HepG2 (cell line): Measurements from ENCODE around the gene BCL2A1. TPM values are rescaled to one million over a fixed set of nuclear protein-coding genes. Genes with fewer than 3 reads are reported as not detected.

Source experiments
- ADNP ChIP-seq: sonication (generic); formaldehyde crosslinking; IDR thresholded peaks from 2 replicates; pipeline ENCODE4 v1.4.0; 2020; ENCODE audit warnings: missing genetic modification reagents
- CBX2 ChIP-seq, 2 experiments: fragments of 200-600 bp in 1 of 2; sonication (generic); formaldehyde crosslinking in 1 of 2; IDR thresholded peaks; 2 replicates each; pipeline versions ENCODE4 v1.7.0 to v1.8.1; 2018 to 2022; ENCODE audit warnings: low read depth in 2 of 2, low read length in 1 of 2, mild to moderate bottlenecking in 1 of 2, missing genetic modification reagents in 1 of 2
- CCDC6 ChIP-seq: sonication (generic); formaldehyde crosslinking; IDR thresholded peaks from 2 replicates; pipeline ENCODE4 v1.8.1; 2022; ENCODE audit warnings: mild to moderate bottlenecking, missing genetic modification reagents, moderate library complexity
- DNMT1 ChIP-seq: sonication (generic); formaldehyde crosslinking; IDR thresholded peaks from 2 replicates; pipeline ENCODE4 v1.5.1; 2020; ENCODE audit warnings: mild to moderate bottlenecking, missing genetic modification reagents
- EP300 ChIP-seq, 3 experiments: sonication (generic) in 1 of 3; formaldehyde crosslinking in 1 of 3; IDR thresholded peaks; 2 replicates each; pipeline versions ENCODE4 v1.5.1 to v1.6.1; 2011 to 2020; ENCODE audit warnings: low read depth in 2 of 3, low read length in 2 of 3, borderline replicate concordance in 1 of 3, improper control_type of control experiment in 1 of 3, mild to moderate bottlenecking in 1 of 3, missing genetic modification reagents in 1 of 3, moderate library complexity in 1 of 3
- FOXK2 ChIP-seq: fragments of 450-650 bp; IDR thresholded peaks from 2 replicates; pipeline ENCODE4 v1.6.1; 2016
- FOXO1 ChIP-seq: sonication (generic); formaldehyde crosslinking; IDR thresholded peaks from 2 replicates; pipeline ENCODE4 v1.4.0; 2020; ENCODE audit warnings: missing genetic modification reagents
- FOXP4 ChIP-seq: sonication (generic); formaldehyde crosslinking; IDR thresholded peaks from 2 replicates; pipeline ENCODE4 v1.4.0; 2020; ENCODE audit warnings: missing genetic modification reagents
- GATA4 ChIP-seq: sonication (generic); IDR thresholded peaks from 2 replicates; pipeline ENCODE4 v1.6.1; 2016; ENCODE audit warnings: antibody characterized with exemption, low read depth, borderline replicate concordance
- HNRNPLL ChIP-seq: fragments of 200-400 bp; formaldehyde crosslinking; IDR thresholded peaks from 2 replicates; pipeline ENCODE4 v1.6.1; 2017; ENCODE audit warnings: mild to moderate bottlenecking, low read depth, low read length; ENCODE audit not compliant: poor library complexity, severe bottlenecking
- IKZF5 ChIP-seq: IDR thresholded peaks from 2 replicates; pipeline ENCODE4 v1.6.1; 2018; ENCODE audit warnings: missing genetic modification reagents, mild to moderate bottlenecking, missing compliant biosample characterization
- MED8 ChIP-seq: sonication (generic); formaldehyde crosslinking; IDR thresholded peaks from 2 replicates; pipeline ENCODE4 v1.8.1; 2023; ENCODE audit warnings: mild to moderate bottlenecking, missing genetic modification reagents; ENCODE audit not compliant: insufficient replicate concordance
- NCOR1 ChIP-seq: fragments of 200-600 bp; sonication (generic); IDR thresholded peaks from 2 replicates; pipeline ENCODE4 v1.7.0; 2017; ENCODE audit warnings: antibody characterized with exemption, low read length, borderline replicate concordance
- PAXIP1 ChIP-seq: sonication (generic); formaldehyde crosslinking; conservative IDR thresholded peaks from 2 replicates; pipeline ENCODE4 v1.4.0; 2020; ENCODE audit warnings: mild to moderate bottlenecking, missing genetic modification reagents, moderate library complexity
- SAP130 ChIP-seq: IDR thresholded peaks from 2 replicates; pipeline ENCODE4 v1.6.1; 2016; ENCODE audit warnings: low read depth
- STAG1 ChIP-seq: sonication (generic); formaldehyde crosslinking; IDR thresholded peaks from 2 replicates; pipeline ENCODE4 v1.4.0; 2020; ENCODE audit warnings: missing genetic modification reagents
- ZFX ChIP-seq: sonication (generic); formaldehyde crosslinking; IDR thresholded peaks from 2 replicates; pipeline ENCODE4 v1.4.0; 2020; ENCODE audit warnings: mild to moderate bottlenecking, low read depth, missing genetic modification reagents, moderate library complexity
- ZNF33B ChIP-seq: sonication (generic); formaldehyde crosslinking; IDR thresholded peaks from 2 replicates; pipeline ENCODE4 v1.5.1; 2020; ENCODE audit warnings: mild to moderate bottlenecking, missing genetic modification reagents
- ZNF430 ChIP-seq: sonication (generic); formaldehyde crosslinking; IDR thresholded peaks from 2 replicates; pipeline ENCODE4 v1.9.0; 2021; ENCODE audit warnings: mild to moderate bottlenecking, missing genetic modification reagents
- ZNF44 ChIP-seq: sonication (generic); formaldehyde crosslinking; IDR thresholded peaks from 2 replicates; pipeline ENCODE4 v1.5.1; 2020; ENCODE audit warnings: mild to moderate bottlenecking, missing genetic modification reagents
- ZNF644 ChIP-seq: IDR thresholded peaks from 2 replicates; pipeline ENCODE4 v1.6.1; 2016; ENCODE audit warnings: low read depth
- ZNF770 ChIP-seq: sonication (generic); formaldehyde crosslinking; IDR thresholded peaks from 2 replicates; pipeline ENCODE4 v1.5.0; 2020; ENCODE audit warnings: mild to moderate bottlenecking, missing genetic modification reagents
- polyA plus RNA-seq, 8 experiments: library from polyadenylated mRNA; depleted of rRNA in 3 of 8; stranded (reverse) in 7 of 8; unstranded in 1 of 8; fragments of >200 nt; fragmentation: Illumina TruSeq in 4 of 8; extraction: Trizol in 4 of 8; gene quantifications; 2 replicates each; pipeline versions ENCODE4 v1.2.1 to v1.2.3, GENCODE V29; 2011 to 2016; ENCODE audit warnings: low read depth in 4 of 8, missing spikeins in 1 of 8, mixed read lengths in 1 of 8; ENCODE audit not compliant: insufficient read depth in 1 of 8
- total RNA-seq, 5 experiments: library from RNA; depleted of rRNA; stranded (reverse); fragments of >200 nt; fragmentation: Illumina TruSeq; extraction: Trizol; gene quantifications; 2 replicates each; pipeline ENCODE4 v1.2.3, GENCODE V29; 2016; ENCODE audit warnings: low read depth in 1 of 5

The BCL2A1 gene
- total and polyA plus RNA-seq, 2 of the 13 experiments (the other 11 are each of a cell fraction or from before 2014, with no cell fraction given) = 0.08 to 0.31 TPM

GRCh38 chr15:80007532-80007931 lies 36.5 kb upstream of the BCL2A1 start (continued):
- TF ChIP-seq EP300 (IDR thresholded peaks at IDR 0.05; ENCODE audit: low read depth in 2 of 2, low read length in 2 of 2) = peak in 1 of 2 experiments; percentile 41; a peak in 1 of 4 replicates
- TF ChIP-seq EP300 (CRISPR knock-in tag; IDR thresholded peaks at IDR 0.05; ENCODE audit: borderline replicate concordance) = no peak
- TF ChIP-seq ZNF44 = 0 out of 2 replicates have a peak, but pooled peaks have one; percentile 26
- TF ChIP-seq CCDC6 (CRISPR knock-in tag) = no peak
- no peak for TF ChIP-seq HNRNPLL
- TF ChIP-seq CBX2 (IDR thresholded peaks at IDR 0.05; ENCODE audit: low read depth, low read length) = no peak
- no peak for TF ChIP-seq CBX2 (CRISPR knock-in tag; IDR thresholded peaks at IDR 0.05; ENCODE audit: low read depth)
- 0 out of 2 replicates have a peak, but pooled peaks have one; percentile 44 for TF ChIP-seq IKZF5
- no peak for TF ChIP-seq DNMT1 (CRISPR knock-in tag)
- peak; percentile 22; the same call in 1 of the 2 replicates for TF ChIP-seq SAP130 (CRISPR knock-in tag)
- TF ChIP-seq ZNF644 (CRISPR knock-in tag) = peak; percentile 99
- TF ChIP-seq MED8 (CRISPR knock-in tag) = no peak
- TF ChIP-seq NCOR1 = no peak
- TF ChIP-seq PAXIP1 (CRISPR knock-in tag) = peak; percentile 82
- TF ChIP-seq FOXK2 = no peak
- TF ChIP-seq ADNP (CRISPR knock-in tag) = peak; percentile 61; the same call in 1 of the 2 replicates
- TF ChIP-seq ZNF430 (CRISPR knock-in tag) = no peak
- no peak for TF ChIP-seq STAG1 (CRISPR knock-in tag)
- TF ChIP-seq FOXP4 (CRISPR knock-in tag) = peak; percentile 37; the same call in 1 of the 2 replicates
- no peak for TF ChIP-seq FOXO1 (CRISPR knock-in tag)
- no peak for TF ChIP-seq GATA4
- 0 out of 2 replicates have a peak, but pooled peaks have one; percentile 35 for TF ChIP-seq ZNF33B
- TF ChIP-seq ZFX (CRISPR knock-in tag) = peak; percentile 59
- TF ChIP-seq ZNF770 (CRISPR knock-in tag) = 0 out of 2 replicates have a peak, but pooled peaks have one; percentile 16
